OCI-M2 (cell line): ENCODE measurements around the gene VPS37D.
"Not testable (repeated sequence)": the region's sequence is repeated elsewhere in the genome, so short reads cannot be mapped to it uniquely, and the experiment has no call there.

Experiments used
- DNase-seq: peaks from one replicate; lab custom pipeline; 2025; ENCODE audit not compliant: unreplicated experiment; lab: John Stamatoyannopoulos, UW

The VPS37D gene

GRCh38 chr7:73704640-73705550 lies 37.3 kb downstream of the VPS37D start:
- no peak for DNase-seq

GRCh38 chr7:73705551-73705920 lies 37.9 kb downstream of the VPS37D start:
- DNase-seq, result no peak

- DNase-seq, result no peak
Observed at GRCh38 chr7:73706126-73707044, 38.8 kb downstream of the VPS37D start.

- DNase-seq, result no peak
Observed at GRCh38 chr7:73707045-73707631, 39.5 kb downstream of the VPS37D start.

- no peak for DNase-seq
Observed at GRCh38 chr7:73708961-73709549, 41.4 kb downstream of the VPS37D start.

- no peak for DNase-seq
Observed at GRCh38 chr7:73712773-73713172, 45.1 kb downstream of the VPS37D start.

- not testable (repeated sequence) for DNase-seq
Observed at GRCh38 chr7:73713319-73713718, 45.7 kb downstream of the VPS37D start.

GRCh38 chr7:73715648-73716317 lies 48.2 kb downstream of the VPS37D start:
- peak; percentile 28 for DNase-seq

GRCh38 chr7:73716318-73716890 lies 48.8 kb downstream of the VPS37D start:
- DNase-seq, result no peak

GRCh38 chr7:73717025-73717807 lies 49.6 kb downstream of the VPS37D start:
- no peak for DNase-seq

GRCh38 chr7:73717991-73718405 lies 50.4 kb downstream of the VPS37D start:
- no peak for DNase-seq

GRCh38 chr7:73718438-73718881 lies 50.8 kb downstream of the VPS37D start:
- DNase-seq, result no peak

GRCh38 chr7:73718905-73719805 lies 51.5 kb downstream of the VPS37D start, which contains the start of gene STX1A:
TSS of gene STX1A (minus strand) at chr7:73719669. CDS start at chr7:73719631, 38 bp downstream.
- no peak for DNase-seq

- no peak for DNase-seq
Observed at GRCh38 chr7:73719806-73720169, 52.2 kb downstream of the VPS37D start.

- not testable (repeated sequence) for DNase-seq
Observed at GRCh38 chr7:73720443-73720842, 52.8 kb downstream of the VPS37D start.

GRCh38 chr7:73721377-73721817 lies 53.8 kb downstream of the VPS37D start:
- no peak for DNase-seq
